HG03135 (cell line): Measurements from ENCODE around the gene TENM4.

Experiments used
- ATAC-seq: cut with Tn5 transposase; IDR thresholded peaks from one replicate; pipeline ENCODE4 v1.9.1; 2021; ENCODE audit warnings: mild to moderate bottlenecking, moderate library complexity; ENCODE audit not compliant: unreplicated experiment

TENM4 gene

DNA sequence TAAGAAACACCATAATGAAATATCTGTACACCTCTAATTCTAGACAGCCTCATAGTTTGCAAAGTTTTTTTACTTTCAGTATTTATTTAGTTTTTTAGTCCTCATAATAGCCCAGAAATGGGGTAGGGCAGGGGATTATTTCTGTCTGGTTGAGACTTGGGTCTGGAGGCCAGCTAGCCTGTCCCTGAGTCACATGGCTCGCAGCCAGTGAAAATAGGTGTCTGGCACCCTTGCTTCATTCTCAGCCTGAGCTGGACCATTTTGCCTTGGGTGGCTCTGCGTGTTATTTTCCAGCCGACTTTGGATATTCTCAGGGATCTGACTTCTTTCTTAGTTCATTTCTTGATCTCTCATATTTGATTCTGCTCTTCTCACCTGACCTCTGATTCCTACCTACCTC lies 742.2 kb downstream of the TENM4 start:
- no peak for ATAC-seq

DNA sequence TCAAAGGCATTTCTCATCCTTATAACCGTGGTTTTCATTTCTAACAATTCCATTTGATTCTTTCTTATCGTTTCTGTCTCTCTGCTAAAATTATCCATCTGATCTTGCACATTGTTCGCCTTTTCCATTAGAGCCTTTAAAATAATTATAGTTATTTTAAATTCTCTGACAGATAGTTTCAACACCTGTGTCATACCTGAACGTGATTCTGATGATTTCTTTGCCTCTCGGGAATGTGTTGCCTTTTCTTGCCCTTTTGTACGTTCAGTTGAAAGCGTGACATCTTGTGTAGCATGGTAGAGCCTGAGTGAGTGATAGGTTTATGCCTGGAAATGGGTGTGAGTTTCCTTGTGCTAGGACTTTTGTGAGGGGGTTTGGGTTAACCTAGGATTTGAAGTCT lies 744.7 kb downstream of the TENM4 start:
- ATAC-seq: no peak

- ATAC-seq: no peak
These were observed 746.7 kb downstream of the TENM4 start for GRCh38 chr11:78694152-78694551.

DNA sequence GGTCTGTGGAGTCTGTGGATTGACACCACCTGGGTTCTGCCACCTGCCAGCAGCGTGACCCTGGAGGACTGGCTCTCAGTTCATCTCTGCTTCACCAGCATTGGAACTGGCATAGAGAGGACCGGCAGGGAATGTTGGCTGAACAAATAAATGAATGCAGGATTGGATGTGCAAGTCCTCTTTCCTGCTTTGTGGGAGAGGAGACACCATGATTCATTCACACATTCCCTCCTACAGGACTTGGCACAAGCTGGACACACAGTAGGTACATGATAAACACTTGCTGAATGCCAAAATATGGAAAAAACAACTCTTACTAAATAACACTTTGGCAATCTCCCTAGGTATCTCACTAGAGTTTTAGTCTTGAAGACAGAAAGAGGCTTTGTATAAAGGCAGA lies 749.6 kb downstream of the TENM4 start:
- ATAC-seq: no peak

DNA sequence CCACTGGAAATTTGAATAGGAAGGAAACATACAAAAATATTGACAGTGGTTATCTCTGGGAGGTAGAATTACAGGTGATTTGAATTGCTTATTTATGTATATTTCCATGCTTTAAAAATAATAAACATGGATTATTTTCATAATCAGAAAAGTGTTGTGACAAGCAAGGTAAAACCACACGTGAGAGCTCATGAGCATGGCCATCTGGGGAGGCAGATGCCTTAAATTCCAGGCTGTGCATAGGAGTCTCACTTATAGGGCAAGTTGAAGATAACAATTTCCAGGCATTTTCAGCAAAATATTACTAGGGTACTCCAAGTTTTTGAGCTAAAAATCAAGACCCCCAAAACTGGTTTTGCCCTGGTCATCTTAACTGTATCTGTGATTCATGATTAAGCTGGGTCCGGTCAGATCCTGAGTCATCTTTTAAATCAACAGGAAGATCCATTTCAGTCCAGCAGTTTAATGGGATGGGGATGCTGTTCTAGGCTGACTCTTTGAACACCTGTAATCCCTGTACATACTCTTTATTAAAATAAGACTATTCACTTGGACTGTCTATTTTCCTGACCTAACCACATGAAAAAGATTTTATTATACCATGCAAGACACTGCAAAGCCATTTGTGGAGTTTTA lies 750.4 kb downstream of the TENM4 start:
- no peak for ATAC-seq

DNA sequence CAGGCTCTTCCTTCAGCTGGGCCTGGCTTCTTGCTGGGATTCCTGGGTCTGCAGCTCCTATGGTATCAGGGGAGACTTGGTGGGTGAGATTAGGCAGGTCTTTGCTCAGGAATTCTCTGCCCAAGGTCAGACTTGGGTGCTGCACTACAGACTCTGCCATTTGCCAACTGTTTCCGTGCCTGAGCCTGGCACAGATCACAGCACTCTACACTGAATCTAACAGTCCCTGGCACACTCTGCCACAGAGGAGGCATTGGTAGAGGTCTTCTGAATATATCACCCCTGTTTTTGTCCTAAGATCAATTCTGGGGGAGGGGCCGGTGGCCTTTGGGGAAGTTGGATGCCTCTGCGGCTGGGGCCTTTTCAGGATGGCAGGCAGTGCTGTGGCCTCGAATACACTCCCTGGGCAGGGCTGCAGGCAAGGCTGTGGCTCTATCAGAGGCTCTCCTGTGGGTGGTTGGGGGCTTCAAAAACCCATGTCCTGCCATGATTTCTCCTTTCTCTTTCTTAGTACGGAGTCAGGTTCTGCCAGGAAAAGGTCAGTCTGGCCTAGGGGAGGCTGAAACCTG lies 751.2 kb downstream of the TENM4 start:
- no peak for ATAC-seq

GRCh38 chr11:78689101-78689500 lies 751.7 kb downstream of the TENM4 start:
- no peak for ATAC-seq

GRCh38 chr11:78688460-78688859 lies 752.4 kb downstream of the TENM4 start:
- ATAC-seq: no peak

- ATAC-seq: no peak
These were observed 755.7 kb downstream of the TENM4 start for GRCh38 chr11:78685156-78685555.

- no peak for ATAC-seq
These were observed 756.5 kb downstream of the TENM4 start for GRCh38 chr11:78684377-78684776.

- ATAC-seq: no peak
These were observed 757.1 kb downstream of the TENM4 start for GRCh38 chr11:78683774-78684173.

GRCh38 chr11:78676026-78676557 lies 764.7 kb downstream of the TENM4 start:
- ATAC-seq: no peak

- no peak for ATAC-seq
These were observed 767.8 kb downstream of the TENM4 start for GRCh38 chr11:78672850-78673620.

DNA sequence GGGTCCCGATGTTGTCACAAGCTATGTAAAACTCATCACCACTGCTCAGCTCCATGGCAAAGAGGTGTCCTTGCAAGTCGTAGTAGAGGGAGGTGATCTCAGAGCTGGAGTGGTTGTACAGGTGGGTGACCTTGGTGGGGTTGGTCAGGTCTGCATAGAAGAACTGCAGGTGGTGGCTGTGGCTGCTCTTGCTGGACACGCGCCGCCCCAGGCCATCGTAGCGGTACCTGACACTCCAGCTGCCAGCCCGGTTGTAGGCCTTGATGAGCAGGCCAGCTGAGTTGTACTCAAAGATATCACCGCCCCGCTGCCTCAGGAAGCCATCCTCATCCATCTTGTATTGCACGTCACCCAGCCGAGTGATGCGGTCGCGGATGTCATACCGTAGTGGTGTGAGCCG lies 771.6 kb downstream of the TENM4 start:
- ATAC-seq: no peak

DNA sequence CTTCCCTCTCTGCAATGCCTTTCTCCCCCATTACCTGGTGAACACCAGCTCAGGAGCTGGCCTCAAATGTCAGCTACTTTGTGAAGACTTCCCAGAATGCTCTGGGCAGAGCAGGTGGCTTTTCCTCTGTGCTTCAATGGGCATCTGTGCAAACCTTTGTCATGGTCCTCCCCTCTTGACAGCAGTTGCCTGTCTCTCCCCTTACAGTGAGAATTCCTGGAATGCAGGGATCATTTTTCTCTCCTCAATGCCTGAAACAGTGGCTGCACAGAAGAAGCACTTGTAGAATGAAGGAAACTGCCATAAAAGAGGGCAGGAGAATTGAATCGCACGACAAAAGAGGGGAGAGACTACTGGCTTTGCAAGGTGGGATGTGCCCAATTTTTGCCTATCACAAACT lies 773.4 kb downstream of the TENM4 start:
- ATAC-seq: no peak

GRCh38 chr11:78666675-78667160 lies 774.1 kb downstream of the TENM4 start:
- no peak for ATAC-seq

GRCh38 chr11:78664636-78665035 lies 776.2 kb downstream of the TENM4 start:
- ATAC-seq: no peak

GRCh38 chr11:78662811-78663210 lies 778.0 kb downstream of the TENM4 start:
- no peak for ATAC-seq

DNA sequence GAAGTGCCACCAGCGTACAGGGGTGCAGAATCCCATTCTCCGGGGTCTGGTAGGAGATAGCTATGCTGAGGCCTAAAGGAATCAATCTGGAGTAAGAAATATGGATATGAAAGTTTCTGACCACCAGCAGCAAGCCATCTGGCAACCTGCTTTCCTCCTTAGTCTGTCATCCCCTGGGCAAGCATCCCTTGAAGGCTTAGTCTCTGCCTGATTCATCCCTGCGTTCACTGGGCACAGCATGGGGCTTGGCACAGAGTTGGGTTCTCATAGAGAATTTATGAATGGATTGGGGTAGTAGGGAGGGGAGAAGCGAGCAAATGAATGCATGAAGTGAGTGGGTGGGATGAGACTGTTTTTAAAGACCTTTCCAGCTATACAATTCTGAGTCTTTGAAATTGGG lies 780.4 kb downstream of the TENM4 start:
- no peak for ATAC-seq

DNA sequence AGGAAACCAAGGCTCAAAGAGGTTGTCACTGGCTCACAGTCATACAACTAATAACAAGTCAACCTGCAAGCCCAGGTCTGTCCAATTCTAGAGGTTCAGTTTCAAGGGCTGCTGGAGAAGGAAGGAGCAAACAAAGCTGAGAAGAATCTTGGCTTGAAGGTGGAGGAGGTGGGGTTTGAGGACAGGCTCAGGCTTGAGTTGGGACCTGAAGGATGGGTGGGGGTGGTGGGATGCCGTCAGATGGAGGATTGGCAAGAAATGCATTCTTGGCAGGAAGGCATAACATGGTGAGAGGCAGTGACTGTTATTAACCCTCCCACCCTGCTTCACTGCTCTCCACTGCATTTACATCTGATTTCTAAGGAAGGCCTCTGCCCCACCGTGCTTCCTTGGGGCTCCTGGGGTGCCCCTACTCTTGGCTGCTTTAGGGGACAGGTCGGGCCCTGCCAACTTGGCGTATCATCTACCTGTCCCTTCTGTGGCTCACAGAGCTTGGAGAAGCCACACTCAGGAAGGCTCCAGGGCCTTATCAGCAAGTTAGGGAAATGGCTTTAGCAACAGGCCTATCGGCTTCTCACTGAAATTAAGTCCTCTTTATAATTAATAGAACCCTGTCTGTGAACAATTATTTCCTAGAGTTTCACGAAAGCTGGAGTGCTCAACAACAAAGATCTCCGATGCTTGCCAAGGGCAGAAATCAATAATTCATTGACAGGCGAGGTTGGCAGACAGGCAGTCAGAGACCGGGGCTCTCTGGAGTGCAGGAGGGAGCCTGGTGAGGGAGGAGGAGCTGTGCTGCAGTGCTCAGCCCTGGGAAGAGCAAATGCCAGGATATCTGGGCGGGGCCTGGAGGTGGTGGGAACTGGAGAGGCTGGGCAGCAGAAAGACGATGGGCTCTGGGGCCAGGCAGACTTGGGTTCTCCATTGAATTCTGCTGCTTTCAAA lies 781.2 kb downstream of the TENM4 start:
- no peak for ATAC-seq
